ENCODE results near the gene CLTB. TPM values are rescaled to one million over a fixed set of nuclear protein-coding genes. Genes with fewer than 3 reads are reported as not detected.

The CLTB gene
- total and polyA plus RNA-seq, 2 experiments from 2014 or later: 26.8 to 34.0 TPM

DNA sequence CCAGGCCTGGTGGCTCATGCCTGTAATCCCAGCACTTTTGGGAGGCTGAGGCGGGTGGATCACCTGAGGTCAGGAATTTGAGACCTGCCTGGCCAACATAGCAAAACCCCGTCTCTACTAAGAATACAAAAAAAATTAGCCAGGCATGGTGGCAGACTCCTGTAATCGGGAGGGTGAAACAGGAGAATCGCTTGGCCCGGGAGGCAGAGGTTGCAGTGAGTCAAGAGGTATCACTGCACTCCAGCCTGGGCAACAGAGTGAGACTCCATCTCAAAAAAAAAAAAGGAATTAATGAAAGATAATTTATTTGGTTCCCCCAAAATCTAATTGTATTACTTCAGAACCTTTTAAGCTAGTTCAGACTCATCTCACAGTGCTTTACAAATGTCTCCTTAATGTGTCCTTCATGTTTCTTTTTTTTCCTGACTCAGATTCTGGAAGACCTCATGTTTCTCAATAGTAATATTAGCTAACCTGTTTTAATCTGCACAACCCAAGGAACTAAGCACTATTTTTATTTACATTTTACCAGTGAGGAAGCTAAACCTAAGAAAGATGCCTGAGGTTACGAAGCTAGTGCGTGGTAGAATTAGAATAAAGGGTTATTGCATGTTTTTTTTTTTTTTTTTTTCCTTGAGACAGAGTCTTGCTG is 46.9 kb upstream of the CLTB start:
- Mint-ChIP-seq H3K27ac (no peak overlapping the region), H3K9me3 (no peaks in the 10 kb centered on the region; the same call in 2 of the 3 replicates), H3K4me1 (no peaks in the 10 kb centered on the region), H3K27me3 (ENCODE audit: insufficient read depth, low read depth, poor library complexity) (peaks cover 5% of the 10 kb centered on the region), H3K36me3 (ENCODE audit: low read depth) (peaks cover 3% of the 10 kb centered on the region; the same call in 2 of the 3 replicates), H3K4me3 (no peak overlapping the region)
- Histone ChIP-seq H3K4me3 (no peak overlapping the region), H4K20me1 (replicated peaks; ENCODE audit: insufficient read depth) (peaks cover 59% of the 10 kb centered on the region), H3K4me2 (no peak overlapping the region), H3K9me2 (ENCODE audit: insufficient read depth) (no peaks in the 10 kb centered on the region), H3K79me2 (replicated peaks; ENCODE audit: insufficient read depth) (peaks cover 94% of the 10 kb centered on the region), H3K4me1 (ENCODE audit: insufficient read depth) (no peaks in the 10 kb centered on the region), H3F3A (replicated peaks; ENCODE audit: low read depth) (no peaks in the 10 kb centered on the region; the same call in 1 of the 2 replicates), H3K27me3 (ENCODE audit: insufficient read depth) (no peaks in the 10 kb centered on the region), H2AFZ (no peak overlapping the region), H3K36me3 (ENCODE audit: insufficient read depth) (no peaks in the 10 kb centered on the region; the same call in 1 of the 2 replicates), H3K27ac (ENCODE audit: low read depth) (no peak overlapping the region)
- DNase-seq (ENCODE audit: low spot score): no peak
- no peak for TF ChIP-seq ZNF331 (CRISPR knock-in tag; IDR thresholded peaks at IDR 0.05; ENCODE audit: low read depth)
- no peak for TF ChIP-seq STAT1 (IDR thresholded peaks at IDR 0.05; ENCODE audit: unreplicated experiment)
- TF ChIP-seq JUNB (IDR thresholded peaks at IDR 0.05; ENCODE audit: unreplicated experiment): no peak
- no peak for TF ChIP-seq CREB1 (CRISPR knock-in tag; IDR thresholded peaks at IDR 0.05; ENCODE audit: low read depth)
- TF ChIP-seq POLR2AphosphoS5 (IDR thresholded peaks at IDR 0.05; ENCODE audit: low read depth): no peak
- no peak for TF ChIP-seq EZH2 (IDR thresholded peaks at IDR 0.05; ENCODE audit: low read depth, unreplicated experiment)
- TF ChIP-seq, protein P1, sequence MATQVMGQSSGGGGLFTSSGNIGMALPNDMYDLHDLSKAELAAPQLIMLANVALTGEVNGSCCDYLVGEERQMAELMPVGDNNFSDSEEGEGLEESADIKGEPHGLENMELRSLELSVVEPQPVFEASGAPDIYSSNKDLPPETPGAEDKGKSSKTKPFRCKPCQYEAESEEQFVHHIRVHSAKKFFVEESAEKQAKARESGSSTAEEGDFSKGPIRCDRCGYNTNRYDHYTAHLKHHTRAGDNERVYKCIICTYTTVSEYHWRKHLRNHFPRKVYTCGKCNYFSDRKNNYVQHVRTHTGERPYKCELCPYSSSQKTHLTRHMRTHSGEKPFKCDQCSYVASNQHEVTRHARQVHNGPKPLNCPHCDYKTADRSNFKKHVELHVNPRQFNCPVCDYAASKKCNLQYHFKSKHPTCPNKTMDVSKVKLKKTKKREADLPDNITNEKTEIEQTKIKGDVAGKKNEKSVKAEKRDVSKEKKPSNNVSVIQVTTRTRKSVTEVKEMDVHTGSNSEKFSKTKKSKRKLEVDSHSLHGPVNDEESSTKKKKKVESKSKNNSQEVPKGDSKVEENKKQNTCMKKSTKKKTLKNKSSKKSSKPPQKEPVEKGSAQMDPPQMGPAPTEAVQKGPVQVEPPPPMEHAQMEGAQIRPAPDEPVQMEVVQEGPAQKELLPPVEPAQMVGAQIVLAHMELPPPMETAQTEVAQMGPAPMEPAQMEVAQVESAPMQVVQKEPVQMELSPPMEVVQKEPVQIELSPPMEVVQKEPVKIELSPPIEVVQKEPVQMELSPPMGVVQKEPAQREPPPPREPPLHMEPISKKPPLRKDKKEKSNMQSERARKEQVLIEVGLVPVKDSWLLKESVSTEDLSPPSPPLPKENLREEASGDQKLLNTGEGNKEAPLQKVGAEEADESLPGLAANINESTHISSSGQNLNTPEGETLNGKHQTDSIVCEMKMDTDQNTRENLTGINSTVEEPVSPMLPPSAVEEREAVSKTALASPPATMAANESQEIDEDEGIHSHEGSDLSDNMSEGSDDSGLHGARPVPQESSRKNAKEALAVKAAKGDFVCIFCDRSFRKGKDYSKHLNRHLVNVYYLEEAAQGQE (IDR thresholded peaks at IDR 0.05; ENCODE audit: unreplicated experiment): no peak
- TF ChIP-seq, protein P2, sequence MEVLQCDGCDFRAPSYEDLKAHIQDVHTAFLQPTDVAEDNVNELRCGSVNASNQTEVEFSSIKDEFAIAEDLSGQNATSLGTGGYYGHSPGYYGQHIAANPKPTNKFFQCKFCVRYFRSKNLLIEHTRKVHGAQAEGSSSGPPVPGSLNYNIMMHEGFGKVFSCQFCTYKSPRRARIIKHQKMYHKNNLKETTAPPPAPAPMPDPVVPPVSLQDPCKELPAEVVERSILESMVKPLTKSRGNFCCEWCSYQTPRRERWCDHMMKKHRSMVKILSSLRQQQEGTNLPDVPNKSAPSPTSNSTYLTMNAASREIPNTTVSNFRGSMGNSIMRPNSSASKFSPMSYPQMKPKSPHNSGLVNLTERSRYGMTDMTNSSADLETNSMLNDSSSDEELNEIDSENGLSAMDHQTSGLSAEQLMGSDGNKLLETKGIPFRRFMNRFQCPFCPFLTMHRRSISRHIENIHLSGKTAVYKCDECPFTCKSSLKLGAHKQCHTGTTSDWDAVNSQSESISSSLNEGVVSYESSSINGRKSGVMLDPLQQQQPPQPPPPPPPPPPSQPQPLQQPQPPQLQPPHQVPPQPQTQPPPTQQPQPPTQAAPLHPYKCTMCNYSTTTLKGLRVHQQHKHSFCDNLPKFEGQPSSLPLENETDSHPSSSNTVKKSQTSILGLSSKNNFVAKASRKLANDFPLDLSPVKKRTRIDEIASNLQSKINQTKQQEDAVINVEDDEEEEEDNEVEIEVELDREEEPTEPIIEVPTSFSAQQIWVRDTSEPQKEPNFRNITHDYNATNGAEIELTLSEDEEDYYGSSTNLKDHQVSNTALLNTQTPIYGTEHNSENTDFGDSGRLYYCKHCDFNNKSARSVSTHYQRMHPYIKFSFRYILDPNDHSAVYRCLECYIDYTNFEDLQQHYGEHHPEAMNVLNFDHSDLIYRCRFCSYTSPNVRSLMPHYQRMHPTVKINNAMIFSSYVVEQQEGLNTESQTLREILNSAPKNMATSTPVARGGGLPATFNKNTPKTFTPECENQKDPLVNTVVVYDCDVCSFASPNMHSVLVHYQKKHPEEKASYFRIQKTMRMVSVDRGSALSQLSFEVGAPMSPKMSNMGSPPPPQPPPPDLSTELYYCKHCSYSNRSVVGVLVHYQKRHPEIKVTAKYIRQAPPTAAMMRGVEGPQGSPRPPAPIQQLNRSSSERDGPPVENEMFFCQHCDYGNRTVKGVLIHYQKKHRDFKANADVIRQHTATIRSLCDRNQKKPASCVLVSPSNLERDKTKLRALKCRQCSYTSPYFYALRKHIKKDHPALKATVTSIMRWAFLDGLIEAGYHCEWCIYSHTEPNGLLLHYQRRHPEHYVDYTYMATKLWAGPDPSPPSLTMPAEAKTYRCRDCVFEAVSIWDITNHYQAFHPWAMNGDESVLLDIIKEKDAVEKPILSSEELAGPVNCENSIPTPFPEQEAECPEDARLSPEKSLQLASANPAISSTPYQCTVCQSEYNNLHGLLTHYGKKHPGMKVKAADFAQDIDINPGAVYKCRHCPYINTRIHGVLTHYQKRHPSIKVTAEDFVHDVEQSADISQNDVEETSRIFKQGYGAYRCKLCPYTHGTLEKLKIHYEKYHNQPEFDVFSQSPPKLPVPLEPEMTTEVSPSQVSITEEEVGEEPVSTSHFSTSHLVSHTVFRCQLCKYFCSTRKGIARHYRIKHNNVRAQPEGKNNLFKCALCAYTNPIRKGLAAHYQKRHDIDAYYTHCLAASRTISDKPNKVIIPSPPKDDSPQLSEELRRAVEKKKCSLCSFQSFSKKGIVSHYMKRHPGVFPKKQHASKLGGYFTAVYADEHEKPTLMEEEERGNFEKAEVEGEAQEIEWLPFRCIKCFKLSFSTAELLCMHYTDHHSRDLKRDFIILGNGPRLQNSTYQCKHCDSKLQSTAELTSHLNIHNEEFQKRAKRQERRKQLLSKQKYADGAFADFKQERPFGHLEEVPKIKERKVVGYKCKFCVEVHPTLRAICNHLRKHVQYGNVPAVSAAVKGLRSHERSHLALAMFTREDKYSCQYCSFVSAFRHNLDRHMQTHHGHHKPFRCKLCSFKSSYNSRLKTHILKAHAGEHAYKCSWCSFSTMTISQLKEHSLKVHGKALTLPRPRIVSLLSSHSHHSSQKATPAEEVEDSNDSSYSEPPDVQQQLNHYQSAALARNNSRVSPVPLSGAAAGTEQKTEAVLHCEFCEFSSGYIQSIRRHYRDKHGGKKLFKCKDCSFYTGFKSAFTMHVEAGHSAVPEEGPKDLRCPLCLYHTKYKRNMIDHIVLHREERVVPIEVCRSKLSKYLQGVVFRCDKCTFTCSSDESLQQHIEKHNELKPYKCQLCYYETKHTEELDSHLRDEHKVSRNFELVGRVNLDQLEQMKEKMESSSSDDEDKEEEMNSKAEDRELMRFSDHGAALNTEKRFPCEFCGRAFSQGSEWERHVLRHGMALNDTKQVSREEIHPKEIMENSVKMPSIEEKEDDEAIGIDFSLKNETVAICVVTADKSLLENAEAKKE (CRISPR knock-in tag; IDR thresholded peaks at IDR 0.05): no peak
- TF ChIP-seq, protein P3, sequence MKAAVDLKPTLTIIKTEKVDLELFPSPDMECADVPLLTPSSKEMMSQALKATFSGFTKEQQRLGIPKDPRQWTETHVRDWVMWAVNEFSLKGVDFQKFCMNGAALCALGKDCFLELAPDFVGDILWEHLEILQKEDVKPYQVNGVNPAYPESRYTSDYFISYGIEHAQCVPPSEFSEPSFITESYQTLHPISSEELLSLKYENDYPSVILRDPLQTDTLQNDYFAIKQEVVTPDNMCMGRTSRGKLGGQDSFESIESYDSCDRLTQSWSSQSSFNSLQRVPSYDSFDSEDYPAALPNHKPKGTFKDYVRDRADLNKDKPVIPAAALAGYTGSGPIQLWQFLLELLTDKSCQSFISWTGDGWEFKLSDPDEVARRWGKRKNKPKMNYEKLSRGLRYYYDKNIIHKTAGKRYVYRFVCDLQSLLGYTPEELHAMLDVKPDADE (IDR thresholded peaks at IDR 0.05): no peak
- TF ChIP-seq EZH2phosphoT487 (IDR thresholded peaks at IDR 0.05; ENCODE audit: unreplicated experiment): no peak
- TF ChIP-seq ZNF114 (CRISPR knock-in tag; IDR thresholded peaks at IDR 0.05): no peak
- no peak for TF ChIP-seq NANOG (IDR thresholded peaks at IDR 0.05; ENCODE audit: borderline replicate concordance)
- TF ChIP-seq, protein P4, sequence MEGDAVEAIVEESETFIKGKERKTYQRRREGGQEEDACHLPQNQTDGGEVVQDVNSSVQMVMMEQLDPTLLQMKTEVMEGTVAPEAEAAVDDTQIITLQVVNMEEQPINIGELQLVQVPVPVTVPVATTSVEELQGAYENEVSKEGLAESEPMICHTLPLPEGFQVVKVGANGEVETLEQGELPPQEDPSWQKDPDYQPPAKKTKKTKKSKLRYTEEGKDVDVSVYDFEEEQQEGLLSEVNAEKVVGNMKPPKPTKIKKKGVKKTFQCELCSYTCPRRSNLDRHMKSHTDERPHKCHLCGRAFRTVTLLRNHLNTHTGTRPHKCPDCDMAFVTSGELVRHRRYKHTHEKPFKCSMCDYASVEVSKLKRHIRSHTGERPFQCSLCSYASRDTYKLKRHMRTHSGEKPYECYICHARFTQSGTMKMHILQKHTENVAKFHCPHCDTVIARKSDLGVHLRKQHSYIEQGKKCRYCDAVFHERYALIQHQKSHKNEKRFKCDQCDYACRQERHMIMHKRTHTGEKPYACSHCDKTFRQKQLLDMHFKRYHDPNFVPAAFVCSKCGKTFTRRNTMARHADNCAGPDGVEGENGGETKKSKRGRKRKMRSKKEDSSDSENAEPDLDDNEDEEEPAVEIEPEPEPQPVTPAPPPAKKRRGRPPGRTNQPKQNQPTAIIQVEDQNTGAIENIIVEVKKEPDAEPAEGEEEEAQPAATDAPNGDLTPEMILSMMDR (conservative IDR thresholded peaks at IDR 0.05; ENCODE audit: low read depth in 2 of 2): no peak
- no peak for ATAC-seq
